ENCODE data around the gene ERCC5.

ERCC5 gene

DNA sequence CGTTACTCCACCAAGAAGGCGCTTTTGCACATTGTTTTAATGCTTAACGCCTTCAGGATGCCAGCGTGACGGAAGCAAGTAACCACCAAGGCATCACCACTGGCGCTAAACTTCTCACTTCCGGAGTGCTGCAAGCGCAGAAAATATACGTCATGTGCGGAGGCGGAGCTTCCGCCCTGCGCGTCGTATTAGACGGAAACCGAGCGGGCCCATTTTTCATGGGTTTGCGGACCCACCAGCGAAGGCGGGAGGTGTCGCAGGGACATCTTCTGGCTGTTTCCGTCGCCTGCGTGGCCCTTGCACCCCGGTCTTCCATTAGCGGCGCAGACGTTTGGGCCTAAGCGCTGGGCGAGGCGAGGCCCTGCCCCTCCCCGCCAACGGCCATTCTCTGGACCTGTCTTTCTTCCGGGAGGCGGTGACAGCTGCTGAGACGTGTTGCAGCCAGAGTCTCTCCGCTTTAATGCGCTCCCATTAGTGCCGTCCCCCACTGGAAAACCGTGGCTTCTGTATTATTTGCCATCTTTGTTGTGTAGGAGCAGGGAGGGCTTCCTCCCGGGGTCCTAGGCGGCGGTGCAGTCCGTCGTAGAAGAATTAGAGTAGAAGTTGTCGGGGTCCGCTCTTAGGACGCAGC is at the start of gene ERCC5:
Gene ERCC5 (plus strand): TSS at position 403 of the 631 bp plus-strand sequence. CDS start 235 bp downstream, outside the sequence.
- intact Hi-C loops (cut with micrococcal nuclease), result loop anchor here (1.0 to 10.0 kb wide), 5 partner anchors 46 to 451 kb away; partner anchors contain the start of genes BIVM, TEX30 and TPP2
- Mint-ChIP-seq H3K4me3 (peak within 1 kb of the TSS; percentile 89), H3K36me3 (ENCODE audit: low read depth) (peaks cover 18% of the 10 kb centered on the region), H3K9me3 (no peaks in the 10 kb centered on the region), H3K4me1 (ENCODE audit: low read depth) (peaks cover 31% of the 10 kb centered on the region), H3K27me3 (no peaks in the 10 kb centered on the region), H3K27ac (peak within 1 kb of the TSS; percentile 97)

DNA sequence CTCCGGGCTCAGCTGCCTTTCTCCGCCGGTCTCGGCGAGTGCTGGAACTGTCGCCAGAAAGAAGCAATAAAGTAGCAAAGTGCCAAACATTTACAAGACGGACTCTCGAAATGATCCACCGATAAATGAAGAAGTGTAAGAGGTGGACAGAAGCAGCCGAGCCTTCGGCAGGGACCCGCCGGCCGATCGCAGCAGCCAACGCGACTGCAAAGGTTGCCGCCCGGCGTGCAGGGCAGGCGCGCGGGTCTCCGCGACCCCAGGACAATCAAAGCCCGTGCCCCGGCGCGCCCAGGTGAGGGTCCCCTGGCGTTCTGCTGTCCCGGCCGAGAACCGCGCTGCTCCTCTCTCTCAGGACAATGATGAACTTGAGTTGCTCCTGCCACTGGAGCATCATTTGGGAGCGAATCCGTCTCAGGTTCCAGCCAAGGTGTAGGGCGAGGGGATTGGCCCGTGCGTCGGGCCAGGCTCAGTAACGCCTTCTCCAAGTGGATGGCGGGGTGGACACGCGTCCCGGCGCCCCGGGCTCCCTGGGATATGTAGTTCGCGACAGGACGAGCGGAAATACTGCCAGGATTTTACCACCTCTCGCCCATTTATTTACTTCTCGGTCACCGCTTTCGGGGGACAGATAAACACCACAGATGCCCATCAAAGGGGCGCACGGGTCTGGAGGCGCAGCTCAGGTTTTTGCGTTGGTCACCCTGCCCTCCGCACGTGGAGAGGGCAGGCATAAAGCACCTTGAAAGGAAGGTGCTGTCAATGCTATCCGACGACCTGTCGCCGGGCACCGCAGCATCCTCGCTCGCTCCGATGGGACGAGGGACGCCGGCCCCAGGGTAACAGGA is 47.0 kb upstream of the ERCC5 start, which contains the start of the genes BIVM and POGLUT2:
Gene BIVM (plus strand): TSS at position 539 of the 845 bp plus-strand sequence. CDS start 8,149 bp downstream, outside the sequence.
Gene POGLUT2 (minus strand): TSS at position 396 of the 845 bp plus-strand sequence. CDS start 306 bp downstream, at position 90.
- peak within 1 kb of the TSS; percentile 70 for H3K27ac Mint-ChIP-seq
- peak within 1 kb of the TSS; percentile 86 for H3K4me3 Mint-ChIP-seq
- H3K4me1 Mint-ChIP-seq (ENCODE audit: low read depth), result peaks cover 25% of the 10 kb centered on the region
- peaks cover 7% of the 10 kb centered on the region for H3K36me3 Mint-ChIP-seq (ENCODE audit: low read depth)
- peaks cover 30% of the 10 kb centered on the region for H3K27me3 Mint-ChIP-seq
- intact Hi-C loops (cut with micrococcal nuclease), result loop anchor here (1.0 kb wide), 2 partner anchors 26 to 46 kb away; partner anchors contain the start of gene TEX30
- H3K9me3 Mint-ChIP-seq, result no peaks in the 10 kb centered on the region

DNA sequence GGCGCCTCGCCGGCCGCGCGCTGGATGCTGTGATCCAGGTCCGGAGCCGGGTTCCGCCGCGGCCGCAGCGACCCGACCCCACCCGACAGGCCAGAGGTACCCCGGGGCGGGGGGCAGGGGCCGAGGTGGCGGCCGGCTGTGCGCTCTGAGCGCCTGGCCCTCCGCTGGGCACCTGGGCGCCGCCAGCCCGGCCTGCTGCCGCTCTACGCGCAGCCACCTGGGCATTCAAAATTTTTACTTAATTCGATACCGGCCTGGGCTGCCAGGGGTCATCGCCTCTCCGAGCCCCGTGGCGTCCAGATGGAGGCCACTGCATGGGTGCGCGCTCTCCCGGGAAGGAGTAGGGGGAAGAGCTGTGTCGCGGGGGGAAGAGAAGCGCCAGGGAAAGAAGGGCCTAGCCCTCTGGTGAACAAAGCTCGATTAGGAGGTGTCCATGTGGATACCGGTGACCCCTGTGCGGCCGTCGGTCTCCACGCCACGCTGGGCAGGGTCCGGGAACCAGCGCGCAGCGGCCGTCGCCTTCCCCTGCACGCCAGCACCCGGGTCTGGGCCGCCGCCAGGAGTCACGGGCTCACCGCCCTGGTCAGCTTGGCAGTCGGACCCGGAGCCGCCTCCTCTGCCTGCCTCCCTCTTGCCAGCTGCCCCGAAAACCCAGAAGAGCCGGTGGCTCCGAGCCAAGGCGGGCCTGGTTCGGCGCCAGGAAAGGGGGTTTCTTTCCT is 46.2 kb upstream of the ERCC5 start:
- Mint-ChIP-seq H3K36me3 (ENCODE audit: low read depth) (peaks cover 7% of the 10 kb centered on the region), H3K27me3 (peaks cover 30% of the 10 kb centered on the region), H3K4me3 (peak overlapping the region; percentile 86), H3K27ac (peak overlapping the region; percentile 70), H3K9me3 (no peaks in the 10 kb centered on the region), H3K4me1 (ENCODE audit: low read depth) (peaks cover 25% of the 10 kb centered on the region)
- intact Hi-C loops (cut with micrococcal nuclease), result loop anchor here (1.0 to 5.0 kb wide), 3 partner anchors 26 to 217 kb away; partner anchors contain the start of gene TEX30

DNA sequence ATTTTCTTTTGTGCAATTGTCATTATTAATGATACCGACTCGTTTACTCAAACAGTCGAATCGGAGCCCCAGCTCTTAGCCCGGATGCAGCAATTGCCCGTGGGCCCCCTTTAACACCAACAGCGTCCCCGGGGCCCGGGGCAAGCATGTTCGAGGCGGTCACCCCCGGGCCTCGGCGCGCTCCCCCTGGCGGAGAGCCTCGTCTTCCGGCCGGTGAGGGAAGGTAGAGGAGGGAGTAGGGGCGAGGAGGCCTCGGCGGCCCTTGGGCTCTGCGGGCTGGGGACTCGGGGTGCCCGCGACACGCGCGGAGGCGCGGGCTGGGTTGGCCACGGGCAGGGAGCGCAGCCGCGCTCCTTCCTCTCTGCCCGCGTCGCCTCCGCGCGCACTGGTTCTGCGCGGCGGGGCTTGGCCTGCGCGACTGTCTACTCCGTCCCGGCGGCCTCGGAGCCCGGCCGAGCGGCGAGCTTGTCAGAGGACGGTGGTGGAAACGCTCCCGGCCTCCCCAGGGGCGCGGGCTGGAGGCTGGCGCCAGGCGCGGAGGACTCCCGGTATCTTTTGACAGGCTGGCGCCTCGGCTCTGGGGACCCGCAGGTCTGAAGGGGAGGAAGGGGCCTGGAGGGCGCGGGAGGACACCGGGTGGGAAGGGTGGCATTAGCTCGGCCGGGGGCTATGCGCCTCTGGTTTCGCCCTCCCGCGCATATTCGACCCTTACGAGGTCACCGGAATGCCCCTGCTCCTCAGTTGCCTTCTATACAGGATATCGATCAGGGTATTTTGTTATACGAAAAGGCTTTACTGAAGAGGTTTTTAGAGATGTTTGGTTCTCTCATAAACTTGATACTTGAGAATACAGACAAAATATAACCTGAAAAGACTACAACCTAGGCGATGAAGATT is 45.4 kb upstream of the ERCC5 start:
- intact Hi-C loops (cut with micrococcal nuclease), result loop anchor here (5.0 kb wide), 1 partner anchor 218 kb away; no protein-coding TSS in a partner anchor
- Mint-ChIP-seq H3K4me1 (ENCODE audit: low read depth) (peaks cover 25% of the 10 kb centered on the region), H3K4me3 (peak overlapping the region; percentile 86), H3K9me3 (no peaks in the 10 kb centered on the region), H3K36me3 (ENCODE audit: low read depth) (peaks cover 7% of the 10 kb centered on the region), H3K27ac (peak overlapping the region; percentile 70), H3K27me3 (peaks cover 30% of the 10 kb centered on the region)

DNA sequence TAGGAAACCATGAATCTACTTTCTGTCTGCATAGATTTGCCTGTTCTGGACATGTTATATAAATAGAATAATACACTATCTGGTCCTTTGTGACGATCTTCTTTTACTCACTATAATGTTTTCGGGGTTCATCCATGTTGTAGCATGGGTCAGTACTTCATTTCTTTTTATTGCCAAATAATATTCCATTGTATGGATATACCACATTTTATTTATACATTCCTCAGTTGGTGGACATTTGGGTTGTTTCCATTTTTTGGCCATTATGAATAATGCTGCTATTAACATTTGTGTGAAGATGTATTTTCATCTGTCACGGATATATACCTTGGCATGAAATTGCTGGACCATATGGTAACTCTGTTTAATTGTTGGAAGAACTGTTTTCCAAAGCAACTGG is 40.2 kb upstream of the ERCC5 start:
- H3K27ac Mint-ChIP-seq, result no peak overlapping the region
- H3K27me3 Mint-ChIP-seq, result no peaks in the 10 kb centered on the region

DNA sequence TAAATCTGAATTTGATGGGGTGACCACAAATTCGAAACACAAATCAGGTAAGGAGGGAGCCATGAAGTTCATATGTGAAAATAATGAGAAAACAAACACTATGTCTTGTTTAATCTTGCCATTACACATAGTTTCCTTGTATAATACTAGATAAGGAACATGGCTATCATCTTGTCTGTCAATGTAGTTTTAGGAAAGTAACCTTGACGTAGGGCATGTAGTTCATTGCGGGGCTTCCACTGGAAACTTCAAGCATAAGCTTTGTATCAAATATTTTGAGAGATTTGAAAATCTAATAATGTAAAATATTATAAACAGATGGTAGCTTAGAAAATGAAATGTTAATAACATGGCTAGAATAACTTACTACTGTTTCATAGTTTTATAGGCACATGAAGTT is 38.1 kb upstream of the ERCC5 start:
- Mint-ChIP-seq H3K4me1 (ENCODE audit: low read depth) (peaks cover 5% of the 10 kb centered on the region), H3K27ac (no peak overlapping the region), H3K4me3 (no peak overlapping the region), H3K9me3 (no peaks in the 10 kb centered on the region), H3K27me3 (no peaks in the 10 kb centered on the region), H3K36me3 (ENCODE audit: low read depth) (no peaks in the 10 kb centered on the region)
- intact Hi-C loops (cut with micrococcal nuclease), result no loop called here

More for the DNA sequence above, 40.2 kb upstream of the ERCC5 start:
- Mint-ChIP-seq H3K4me1 (ENCODE audit: low read depth) (peaks cover 5% of the 10 kb centered on the region), H3K36me3 (ENCODE audit: low read depth) (no peaks in the 10 kb centered on the region), H3K9me3 (no peaks in the 10 kb centered on the region), H3K4me3 (no peak overlapping the region)
- intact Hi-C loops (cut with micrococcal nuclease), result no loop called here

GRCh38 chr13:102812611-102813287 is 33.1 kb upstream of the ERCC5 start:
- Mint-ChIP-seq H3K27me3 (no peaks in the 10 kb centered on the region), H3K36me3 (ENCODE audit: low read depth) (peaks cover 5% of the 10 kb centered on the region), H3K9me3 (no peaks in the 10 kb centered on the region), H3K4me3 (no peak overlapping the region), H3K27ac (no peak overlapping the region), H3K4me1 (ENCODE audit: low read depth) (no peaks in the 10 kb centered on the region)
- intact Hi-C loops (cut with micrococcal nuclease), result no loop called here

DNA sequence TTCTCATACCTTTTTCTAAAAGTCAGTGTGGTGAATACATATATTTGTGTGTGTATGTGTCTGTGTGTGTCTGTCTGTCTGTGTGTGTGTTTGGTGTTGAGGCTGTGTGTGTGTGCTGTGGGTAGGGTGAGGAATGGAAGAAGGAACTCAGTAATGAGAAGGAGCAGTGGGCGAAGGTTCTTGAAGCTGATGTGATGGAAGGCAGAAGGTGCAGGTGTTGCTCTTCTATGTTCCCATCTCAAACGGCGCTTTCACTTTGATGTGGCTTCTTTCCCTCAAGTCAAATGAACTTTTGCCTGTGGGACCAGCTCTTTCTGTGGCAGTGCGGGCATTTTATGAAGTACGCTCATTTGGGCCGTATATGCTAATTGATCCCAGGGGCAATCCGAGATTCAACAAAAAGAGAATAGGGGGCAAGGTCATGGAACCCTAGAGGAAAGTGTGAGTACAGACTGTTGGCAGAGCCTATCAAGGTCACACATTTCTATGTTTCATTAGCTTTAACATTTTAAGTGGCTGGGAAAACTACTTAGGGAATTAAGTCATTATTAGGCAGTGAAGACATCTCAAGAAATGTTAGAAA is 31.7 kb upstream of the ERCC5 start:
- H3K4me1 Mint-ChIP-seq (ENCODE audit: low read depth), result no peaks in the 10 kb centered on the region
- peaks cover 5% of the 10 kb centered on the region for H3K36me3 Mint-ChIP-seq (ENCODE audit: low read depth)
- intact Hi-C loops (cut with micrococcal nuclease), result no loop called here
- no peaks in the 10 kb centered on the region for H3K9me3 Mint-ChIP-seq
- no peak overlapping the region for H3K27ac Mint-ChIP-seq
- H3K27me3 Mint-ChIP-seq, result no peaks in the 10 kb centered on the region
- no peak overlapping the region for H3K4me3 Mint-ChIP-seq

DNA sequence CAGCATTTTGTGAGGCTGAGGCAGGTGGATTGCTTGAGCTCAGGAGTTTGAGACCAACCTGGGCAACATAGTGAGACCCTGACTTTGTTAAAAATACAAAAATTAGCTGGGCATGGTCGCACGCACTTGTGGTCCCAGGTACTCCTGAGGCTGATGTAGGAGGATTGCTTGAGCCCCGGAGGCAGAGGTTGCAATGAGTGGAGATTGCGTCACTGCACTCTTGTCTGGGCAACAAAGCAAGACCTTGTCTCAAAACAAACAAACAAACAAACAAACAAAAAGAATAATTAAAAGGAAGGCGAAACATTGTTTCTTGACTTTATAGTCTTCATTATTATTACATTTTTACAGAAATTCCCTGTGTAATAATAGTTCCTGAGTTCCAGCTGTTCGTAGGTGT is 31.0 kb upstream of the ERCC5 start:
- no peaks in the 10 kb centered on the region for H3K4me1 Mint-ChIP-seq (ENCODE audit: low read depth)
- intact Hi-C loops (cut with micrococcal nuclease), result no loop called here
- no peak overlapping the region for H3K4me3 Mint-ChIP-seq
- peaks cover 5% of the 10 kb centered on the region for H3K36me3 Mint-ChIP-seq (ENCODE audit: low read depth)
- H3K9me3 Mint-ChIP-seq, result no peaks in the 10 kb centered on the region
- H3K27me3 Mint-ChIP-seq, result no peaks in the 10 kb centered on the region
- H3K27ac Mint-ChIP-seq, result no peak overlapping the region

DNA sequence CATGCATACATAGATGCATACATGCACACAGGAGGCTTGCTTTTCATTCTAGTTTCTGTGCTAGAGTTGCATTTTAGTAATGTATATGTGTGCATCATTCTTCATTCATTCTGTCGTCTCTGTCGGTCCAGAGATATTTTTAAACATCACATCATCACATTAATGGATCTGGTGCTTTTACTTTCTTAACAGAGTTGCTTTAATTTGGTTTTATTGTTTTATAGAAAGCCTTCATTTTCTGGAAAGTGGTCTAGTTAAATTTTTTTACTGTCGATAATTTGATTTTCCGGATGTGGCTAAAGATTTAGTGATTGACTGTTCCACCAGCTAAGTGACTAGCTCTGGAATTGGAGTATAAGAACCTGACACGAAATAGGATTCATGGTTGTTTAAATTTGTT is 30.0 kb upstream of the ERCC5 start:
- no peaks in the 10 kb centered on the region for H3K9me3 Mint-ChIP-seq

GRCh38 chr13:102816708-102817107 is 29.1 kb upstream of the ERCC5 start:
- intact Hi-C loops (cut with micrococcal nuclease), result no loop called here
- Mint-ChIP-seq H3K4me1 (ENCODE audit: low read depth) (no peaks in the 10 kb centered on the region), H3K27ac (no peak overlapping the region), H3K27me3 (no peaks in the 10 kb centered on the region), H3K9me3 (no peaks in the 10 kb centered on the region), H3K4me3 (no peak overlapping the region), H3K36me3 (ENCODE audit: low read depth) (peaks cover 10% of the 10 kb centered on the region)

More for the DNA sequence above, 30.0 kb upstream of the ERCC5 start:
- intact Hi-C loops (cut with micrococcal nuclease), result no loop called here
- no peak overlapping the region for H3K27ac Mint-ChIP-seq
- H3K27me3 Mint-ChIP-seq, result no peaks in the 10 kb centered on the region
- H3K4me3 Mint-ChIP-seq, result no peak overlapping the region
- no peaks in the 10 kb centered on the region for H3K4me1 Mint-ChIP-seq (ENCODE audit: low read depth)
- peaks cover 10% of the 10 kb centered on the region for H3K36me3 Mint-ChIP-seq (ENCODE audit: low read depth)

DNA sequence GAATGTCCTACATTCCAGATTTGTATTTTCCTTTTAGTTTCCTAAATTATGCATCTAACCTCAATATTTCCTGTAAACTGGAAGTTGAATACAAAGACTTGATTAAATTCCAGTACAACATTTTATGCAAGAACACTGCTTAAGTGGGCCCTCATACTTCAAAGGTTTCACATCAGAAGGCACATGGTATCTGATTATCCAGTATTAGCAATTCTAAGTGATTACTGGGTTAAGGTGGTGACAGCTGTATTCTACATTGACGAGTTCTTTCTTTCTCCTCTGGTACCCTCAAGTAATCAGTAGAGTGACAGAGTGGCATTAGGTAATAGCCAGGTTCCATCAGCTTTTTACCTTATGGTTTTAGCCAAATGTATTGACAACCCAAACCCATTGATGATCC is 28.6 kb upstream of the ERCC5 start:
- intact Hi-C loops (cut with micrococcal nuclease), result no loop called here
- Mint-ChIP-seq H3K9me3 (no peaks in the 10 kb centered on the region), H3K27ac (no peak overlapping the region), H3K4me3 (no peak overlapping the region), H3K27me3 (no peaks in the 10 kb centered on the region), H3K4me1 (ENCODE audit: low read depth) (no peaks in the 10 kb centered on the region), H3K36me3 (ENCODE audit: low read depth) (peaks cover 10% of the 10 kb centered on the region)

Data from dendritic cell treated with granulocyte-macrophage colony-stimulating factor and Interleukin-4, amounts not matched to agents 40 ng/mL and 50 ng/mL, for 4 days (primary cell).